Tibial nerve (tissue), 4 donors: ENCODE data around the gene CACNG5.

ENCODE experiments used
- CTCF ChIP-seq, 5 experiments: fragments of 200-600 bp in 3 of 5; fragments of 450-650 bp in 2 of 5; sonication (generic) in 3 of 5; IDR thresholded peaks; one replicate each; pipeline ENCODE4 v1.5.1; 2016 to 2019; ENCODE audit warnings: antibody characterized with exemption in 5 of 5, mild to moderate bottlenecking in 3 of 5, moderate library complexity in 2 of 5
- EP300 ChIP-seq, 2 donors: sonication (generic); formaldehyde crosslinking; IDR thresholded peaks; one replicate each; pipeline ENCODE4 v1.6.1; 2017; ENCODE audit warnings: antibody characterized with exemption in 2 of 2, mild to moderate bottlenecking in 1 of 2
- POLR2A ChIP-seq, 2 donors: fragments of 450-650 bp; IDR thresholded peaks; one replicate each; pipeline ENCODE4 v1.6.1; 2017; ENCODE audit warnings: antibody characterized with exemption in 2 of 2, mild to moderate bottlenecking in 2 of 2, moderate library complexity in 2 of 2

- TF ChIP-seq CTCF (IDR thresholded peaks at IDR 0.05) (no peak), EP300 (IDR thresholded peaks at IDR 0.05) (no peak), POLR2A (IDR thresholded peaks at IDR 0.05) (no peak)
Measured at GRCh38 chr17:66812571-66812970, 22.3 kb upstream of the CACNG5 start.
